Fibroblast of lung (primary cell): ENCODE measurements around the gene IGSF23. TPM values are rescaled to one million over a fixed set of nuclear protein-coding genes. Genes with fewer than 3 reads are reported as not detected.
A peak's percentile ranks its signal among the peaks of the same experiment; 100 is the strongest.

Source experiments
- DNase-seq, 2 donors: peaks; one replicate each; pipeline versions ENCODE4 v3.0.0 to v3.0.0-alpha.2; 2010; ENCODE audit warnings: low read depth in 2 of 2
- H2AFZ ChIP-seq: 2 replicates; pipeline ENCODE4 v1.5.1; 2012; ENCODE audit warnings: low read length, control low read depth, inconsistent platforms
- H3K27ac ChIP-seq: 2 replicates; pipeline ENCODE4 v1.5.1; 2011; ENCODE audit warnings: low read length, control low read depth; ENCODE audit not compliant: insufficient read depth
- H3K27me3 ChIP-seq: 2 replicates; pipeline ENCODE4 v1.5.1; 2011; ENCODE audit warnings: mild to moderate bottlenecking, low read length; ENCODE audit not compliant: control insufficient read depth, insufficient read depth
- H3K36me3 ChIP-seq: 2 replicates; pipeline ENCODE4 v1.5.1; 2011; ENCODE audit warnings: low read length; ENCODE audit not compliant: control insufficient read depth, insufficient read depth
- H3K4me1 ChIP-seq: 2 replicates; pipeline ENCODE4 v1.5.1; 2011; ENCODE audit warnings: low read length; ENCODE audit not compliant: control insufficient read depth, insufficient read depth; ENCODE audit errors: extremely low read depth
- H3K4me2 ChIP-seq: 2 replicates; pipeline ENCODE4 v1.5.1; 2011; ENCODE audit warnings: low read length, control low read depth; ENCODE audit not compliant: insufficient read depth; ENCODE audit errors: extremely low read depth
- H3K4me3 ChIP-seq, 4 experiments: fragments of 200-600 bp in 1 of 4; sonication (generic) in 1 of 4; replicated peaks in 1 of 4; 2 replicates each; pipeline ENCODE4 v1.5.1; 2011 to 2016; ENCODE audit warnings: low read length in 4 of 4, low read depth in 3 of 4, mild to moderate bottlenecking in 3 of 4, control low read depth in 2 of 4, inconsistent platforms in 1 of 4, mixed read lengths in 1 of 4; ENCODE audit not compliant: insufficient read depth in 1 of 4; ENCODE audit errors: control extremely low read depth in 1 of 4
- H3K79me2 ChIP-seq: 2 replicates; pipeline ENCODE4 v1.5.1; 2012; ENCODE audit warnings: mild to moderate bottlenecking, low read length, inconsistent platforms; ENCODE audit not compliant: control insufficient read depth, insufficient read depth
- H3K9ac ChIP-seq: 2 replicates; pipeline ENCODE4 v1.5.1; 2011; ENCODE audit warnings: mild to moderate bottlenecking, low read length, control low read depth; ENCODE audit not compliant: insufficient read depth
- H3K9me3 ChIP-seq: 2 replicates; pipeline ENCODE4 v1.5.1; 2012; ENCODE audit warnings: low read depth, low read length; ENCODE audit not compliant: control insufficient read depth, insufficient read depth
- H4K20me1 ChIP-seq: 2 replicates; pipeline ENCODE4 v1.5.1; 2011; ENCODE audit warnings: low read length; ENCODE audit not compliant: control insufficient read depth, insufficient read depth; ENCODE audit errors: extremely low read depth
- EZH2 ChIP-seq: IDR thresholded peaks from 2 replicates; pipeline ENCODE4 v1.5.1; 2012; ENCODE audit warnings: low read length, control low read depth, mild to moderate bottlenecking; ENCODE audit errors: missing control alignments
- polyA plus RNA-seq, 2 donors: library from polyadenylated mRNA; depleted of rRNA in 1 of 2; stranded (reverse) in 1 of 2; unstranded in 1 of 2; fragments of >200 nt; gene quantifications; 2 replicates each; pipeline ENCODE4 v1.2.1, GENCODE V29; 2011 to 2012; ENCODE audit warnings: missing spikeins in 1 of 2
- total RNA-seq: library from RNA; depleted of rRNA; stranded (reverse); fragments of >200 nt; gene quantifications from 2 replicates; pipeline ENCODE4 v1.2.1, GENCODE V29; 2014
- TF ChIP-seq, protein P1 (sequence below), 2 donors: IDR thresholded peaks in 1 of 2; conservative IDR thresholded peaks in 1 of 2; 1 replicate in 1 of 2; 2 replicates in 1 of 2; pipeline ENCODE4 v1.5.1; 2011 to 2012; ENCODE audit warnings: low read length in 2 of 2, control low read depth in 1 of 2, inconsistent platforms in 1 of 2, low read depth in 1 of 2, mild to moderate bottlenecking in 1 of 2

The IGSF23 gene
- total and polyA plus RNA-seq, 2 donors (not counting 1 experiment from before 2014, with no cell fraction given): 0.33 to 1.3 TPM

DNA sequence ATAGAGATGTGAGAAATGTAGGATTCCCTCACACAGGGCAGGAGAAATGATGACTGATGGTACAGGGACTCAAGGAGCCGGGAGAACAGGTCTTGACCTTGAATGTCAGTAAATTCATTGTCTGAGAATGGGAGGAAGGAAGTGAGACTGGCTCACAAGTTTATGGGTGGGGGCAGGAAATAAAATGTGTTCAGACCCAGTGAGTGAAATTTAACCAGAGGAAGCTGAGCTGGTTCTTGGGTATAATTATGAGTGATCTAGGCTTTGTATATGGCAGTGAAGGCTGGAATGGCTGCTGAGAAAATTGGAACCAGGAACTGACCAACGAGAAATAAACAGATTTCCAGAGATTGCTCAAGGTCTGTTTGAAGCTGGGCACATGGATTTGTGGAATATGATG lies 6.3 kb upstream of the IGSF23 start:
- Histone ChIP-seq H3K4me3 (no peak overlapping the region), H2AFZ (no peak overlapping the region), H3K27ac (no peak overlapping the region), H3K4me1 (peaks cover 26% of the 10 kb centered on the region), H4K20me1 (no peaks in the 10 kb centered on the region), H3K9ac (no peak overlapping the region), H3K9me3 (no peaks in the 10 kb centered on the region), H3K79me2 (no peaks in the 10 kb centered on the region), H3K4me2 (no peak overlapping the region), H3K36me3 (no peaks in the 10 kb centered on the region), H3K27me3 (no peaks in the 10 kb centered on the region)
- TF ChIP-seq EZH2: no peak
- TF ChIP-seq, protein P1, sequence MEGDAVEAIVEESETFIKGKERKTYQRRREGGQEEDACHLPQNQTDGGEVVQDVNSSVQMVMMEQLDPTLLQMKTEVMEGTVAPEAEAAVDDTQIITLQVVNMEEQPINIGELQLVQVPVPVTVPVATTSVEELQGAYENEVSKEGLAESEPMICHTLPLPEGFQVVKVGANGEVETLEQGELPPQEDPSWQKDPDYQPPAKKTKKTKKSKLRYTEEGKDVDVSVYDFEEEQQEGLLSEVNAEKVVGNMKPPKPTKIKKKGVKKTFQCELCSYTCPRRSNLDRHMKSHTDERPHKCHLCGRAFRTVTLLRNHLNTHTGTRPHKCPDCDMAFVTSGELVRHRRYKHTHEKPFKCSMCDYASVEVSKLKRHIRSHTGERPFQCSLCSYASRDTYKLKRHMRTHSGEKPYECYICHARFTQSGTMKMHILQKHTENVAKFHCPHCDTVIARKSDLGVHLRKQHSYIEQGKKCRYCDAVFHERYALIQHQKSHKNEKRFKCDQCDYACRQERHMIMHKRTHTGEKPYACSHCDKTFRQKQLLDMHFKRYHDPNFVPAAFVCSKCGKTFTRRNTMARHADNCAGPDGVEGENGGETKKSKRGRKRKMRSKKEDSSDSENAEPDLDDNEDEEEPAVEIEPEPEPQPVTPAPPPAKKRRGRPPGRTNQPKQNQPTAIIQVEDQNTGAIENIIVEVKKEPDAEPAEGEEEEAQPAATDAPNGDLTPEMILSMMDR (conservative IDR thresholded peaks at IDR 0.05 in 1 of 2, IDR thresholded peaks at IDR 0.05 in 1 of 2; ENCODE audit: low read depth in 1 of 2, low read length in 2 of 2): no peak
- DNase-seq: peak; percentile 41 to 69

DNA sequence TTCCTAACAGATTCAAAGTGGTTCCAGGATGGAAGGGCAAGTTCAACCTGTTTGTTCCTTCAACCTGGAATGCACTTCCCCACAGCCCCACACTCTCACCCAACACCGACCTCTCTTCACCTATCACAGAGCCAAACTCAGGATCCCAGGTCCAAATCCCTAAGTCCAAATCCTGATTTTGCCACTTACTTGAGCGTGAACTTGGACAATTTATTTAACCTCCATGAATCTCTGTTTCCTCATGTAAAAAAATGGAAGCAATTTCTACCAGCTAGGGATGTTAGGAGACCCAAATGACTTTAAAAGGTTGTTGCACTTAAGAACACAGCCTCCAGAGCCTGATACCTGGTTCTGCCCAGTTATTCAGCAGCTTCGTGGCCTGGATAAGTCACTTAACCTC lies 5.4 kb upstream of the IGSF23 start:
- Histone ChIP-seq H3K79me2 (no peaks in the 10 kb centered on the region), H3K4me3 (no peak overlapping the region), H3K4me2 (no peak overlapping the region), H3K36me3 (no peaks in the 10 kb centered on the region), H3K4me1 (peaks cover 22% of the 10 kb centered on the region), H2AFZ (no peak overlapping the region), H3K9ac (no peak overlapping the region), H4K20me1 (no peaks in the 10 kb centered on the region), H3K27me3 (no peaks in the 10 kb centered on the region), H3K27ac (no peak overlapping the region), H3K9me3 (no peaks in the 10 kb centered on the region)
- DNase-seq: no peak
- TF ChIP-seq, protein P1 (conservative IDR thresholded peaks at IDR 0.05 in 1 of 2, IDR thresholded peaks at IDR 0.05 in 1 of 2; ENCODE audit: low read depth in 1 of 2, low read length in 2 of 2): no peak
- no peak for TF ChIP-seq EZH2

GRCh38 chr19:44608391-44608821 lies 5.0 kb upstream of the IGSF23 start:
- no peaks in the 10 kb centered on the region for H3K9me3 ChIP-seq
- no peak overlapping the region for H3K4me3 ChIP-seq
- no peaks in the 10 kb centered on the region for H4K20me1 ChIP-seq
- no peak overlapping the region for H3K4me2 ChIP-seq
- no peaks in the 10 kb centered on the region for H3K27me3 ChIP-seq
- no peak overlapping the region for H3K27ac ChIP-seq
- H3K9ac ChIP-seq: no peak overlapping the region
- H3K36me3 ChIP-seq: no peaks in the 10 kb centered on the region
- no peak overlapping the region for H2AFZ ChIP-seq
- peak; percentile 34 to 50 for DNase-seq
- H3K79me2 ChIP-seq: no peaks in the 10 kb centered on the region
- peaks cover 22% of the 10 kb centered on the region for H3K4me1 ChIP-seq
- TF ChIP-seq, protein P1 (conservative IDR thresholded peaks at IDR 0.05 in 1 of 2, IDR thresholded peaks at IDR 0.05 in 1 of 2; ENCODE audit: low read depth in 1 of 2, low read length in 2 of 2): no peak
- TF ChIP-seq EZH2: no peak
